Measurements from ENCODE around the gene SIPA1L3. TPM values are rescaled to one million over a fixed set of nuclear protein-coding genes. Genes with fewer than 3 reads are reported as not detected.

Gene SIPA1L3
- total RNA-seq, 1 donor from 2014 or later = 63.2 TPM

- Histone ChIP-seq H3K4me3 (peak overlapping the region; percentile 19), H3K4me1 (peaks cover 29% of the 10 kb centered on the region), H3K36me3 (peaks cover 23% of the 10 kb centered on the region), H3K27me3 (ENCODE audit: low read depth) (peaks cover 44% of the 10 kb centered on the region), H3K9me3 (no peaks in the 10 kb centered on the region), H3K27ac (peak overlapping the region; percentile 58)
- ATAC-seq (peak; percentile 54 to 73), DNase-seq (peak; percentile 70)
- intact Hi-C loops (cut with DNase I) = no loop called here
- TF ChIP-seq CTCF (IDR thresholded peaks at IDR 0.05) = no peak
Measured at GRCh38 chr19:38209671-38210457, 302.9 kb downstream of the SIPA1L3 start.

GRCh38 chr19:38210458-38210987 lies 303.5 kb downstream of the SIPA1L3 start:
- intact Hi-C loops (cut with DNase I) = no loop called here
- H3K27me3 ChIP-seq (ENCODE audit: low read depth) = peaks cover 50% of the 10 kb centered on the region
- no peaks in the 10 kb centered on the region for H3K9me3 ChIP-seq
- peaks cover 21% of the 10 kb centered on the region for H3K36me3 ChIP-seq
- DNase-seq (no peak), ATAC-seq (peak; percentile 17 to 19)
- H3K27ac ChIP-seq = peak overlapping the region; percentile 58
- peaks cover 29% of the 10 kb centered on the region for H3K4me1 ChIP-seq
- no peak overlapping the region for H3K4me3 ChIP-seq
- TF ChIP-seq CTCF (IDR thresholded peaks at IDR 0.05) = no peak

GRCh38 chr19:38211151-38211591 lies 304.2 kb downstream of the SIPA1L3 start:
- peak in 1 of 2 donors; percentile 15 for ATAC-seq
- Histone ChIP-seq H3K4me1 (peaks cover 29% of the 10 kb centered on the region), H3K27ac (no peak overlapping the region), H3K4me3 (no peak overlapping the region), H3K36me3 (peaks cover 14% of the 10 kb centered on the region), H3K27me3 (ENCODE audit: low read depth) (peaks cover 54% of the 10 kb centered on the region), H3K9me3 (no peaks in the 10 kb centered on the region)
- TF ChIP-seq CTCF (IDR thresholded peaks at IDR 0.05) = no peak
- DNase-seq = no peak
- intact Hi-C loops (cut with DNase I) = no loop called here

GRCh38 chr19:38211766-38212165 lies 304.8 kb downstream of the SIPA1L3 start:
- Histone ChIP-seq H3K27ac (no peak overlapping the region), H3K9me3 (no peaks in the 10 kb centered on the region), H3K36me3 (peaks cover 8% of the 10 kb centered on the region), H3K4me3 (no peak overlapping the region), H3K27me3 (ENCODE audit: low read depth) (peaks cover 54% of the 10 kb centered on the region), H3K4me1 (peaks cover 29% of the 10 kb centered on the region)
- intact Hi-C loops (cut with DNase I) = no loop called here
- no peak for DNase-seq
- peak in 1 of 2 donors; percentile 10 for ATAC-seq
- TF ChIP-seq CTCF (IDR thresholded peaks at IDR 0.05) = no peak

- H3K27me3 ChIP-seq (ENCODE audit: low read depth) = peaks cover 54% of the 10 kb centered on the region
- H3K36me3 ChIP-seq = no peaks in the 10 kb centered on the region
- ATAC-seq (no peak), DNase-seq (no peak)
- H3K27ac ChIP-seq = no peak overlapping the region
- H3K4me3 ChIP-seq = no peak overlapping the region
- TF ChIP-seq CTCF (IDR thresholded peaks at IDR 0.05) = no peak
- no peaks in the 10 kb centered on the region for H3K9me3 ChIP-seq
- intact Hi-C loops (cut with DNase I) = no loop called here
- H3K4me1 ChIP-seq = peaks cover 29% of the 10 kb centered on the region
Measured at GRCh38 chr19:38213469-38213868, 306.5 kb downstream of the SIPA1L3 start.
